Measurements from ENCODE around the gene SPIN1.

SPIN1 gene

GRCh38 chr9:88437210-88438146, 49.2 kb downstream of the SPIN1 start:
- DNase-seq = no peak

- no peak for DNase-seq
Measured at GRCh38 chr9:88438811-88439210, 50.6 kb downstream of the SPIN1 start.

GRCh38 chr9:88441301-88442007, 53.2 kb downstream of the SPIN1 start:
- DNase-seq = no peak

GRCh38 chr9:88443480-88444113, 55.4 kb downstream of the SPIN1 start:
- DNase-seq = no peak

GRCh38 chr9:88446728-88447127, 58.5 kb downstream of the SPIN1 start:
- no peak for DNase-seq

- no peak for DNase-seq
Measured at GRCh38 chr9:88447431-88447830, 59.2 kb downstream of the SPIN1 start.

- DNase-seq = no peak
Measured at GRCh38 chr9:88451160-88451559, 62.9 kb downstream of the SPIN1 start.

GRCh38 chr9:88458716-88459465, 70.6 kb downstream of the SPIN1 start:
- DNase-seq = no peak

GRCh38 chr9:88460587-88461332, 72.5 kb downstream of the SPIN1 start:
- no peak for DNase-seq

- DNase-seq = no peak
Measured at GRCh38 chr9:88462191-88462590, 73.9 kb downstream of the SPIN1 start.

- DNase-seq = no peak
Measured at GRCh38 chr9:88464851-88465250, 76.6 kb downstream of the SPIN1 start.

- no peak for DNase-seq
Measured at GRCh38 chr9:88468226-88468625, 80.0 kb downstream of the SPIN1 start.

- DNase-seq = no peak
Measured at GRCh38 chr9:88476491-88477271, 88.4 kb downstream of the SPIN1 start.

- DNase-seq = no peak
Measured at GRCh38 chr9:88477300-88477751, 89.1 kb downstream of the SPIN1 start.

- no peak for DNase-seq
Measured at GRCh38 chr9:88478246-88478645, 90.0 kb downstream of the SPIN1 start.

GRCh38 chr9:88481933-88482332, 93.7 kb downstream of the SPIN1 start:
- DNase-seq = no peak

GRCh38 chr9:88488166-88488565, 99.9 kb downstream of the SPIN1 start:
- DNase-seq = no peak

GRCh38 chr9:88494983-88495721, 106.9 kb downstream of the SPIN1 start:
- no peak for DNase-seq

GRCh38 chr9:88497224-88497623, 109.0 kb downstream of the SPIN1 start:
- no peak for DNase-seq

GRCh38 chr9:88498880-88499279, 110.6 kb downstream of the SPIN1 start:
- no peak for DNase-seq

Measured in DMS 273 treated with DMSO at 0.1 percent for 48 hours (cell line).